Stimulated activated CD4-positive, alpha-beta T cell treated with anti-CD3 and anti-CD28 coated beads, Interleukin-2, amount 100 ng/mL, for 24 hours (primary cell): ENCODE data around the gene TELO2.

Experiments used
- DNase-seq, 2 donors: peaks; one replicate each; pipeline ENCODE4 v3.0.0-alpha.2; 2020

The TELO2 gene

GRCh38 chr16:1500465-1501150 lies 7.4 kb downstream of the TELO2 start:
- DNase-seq, result no peak

- DNase-seq, result no peak
Observed at GRCh38 chr16:1501630-1502029, 8.5 kb downstream of the TELO2 start.

DNA sequence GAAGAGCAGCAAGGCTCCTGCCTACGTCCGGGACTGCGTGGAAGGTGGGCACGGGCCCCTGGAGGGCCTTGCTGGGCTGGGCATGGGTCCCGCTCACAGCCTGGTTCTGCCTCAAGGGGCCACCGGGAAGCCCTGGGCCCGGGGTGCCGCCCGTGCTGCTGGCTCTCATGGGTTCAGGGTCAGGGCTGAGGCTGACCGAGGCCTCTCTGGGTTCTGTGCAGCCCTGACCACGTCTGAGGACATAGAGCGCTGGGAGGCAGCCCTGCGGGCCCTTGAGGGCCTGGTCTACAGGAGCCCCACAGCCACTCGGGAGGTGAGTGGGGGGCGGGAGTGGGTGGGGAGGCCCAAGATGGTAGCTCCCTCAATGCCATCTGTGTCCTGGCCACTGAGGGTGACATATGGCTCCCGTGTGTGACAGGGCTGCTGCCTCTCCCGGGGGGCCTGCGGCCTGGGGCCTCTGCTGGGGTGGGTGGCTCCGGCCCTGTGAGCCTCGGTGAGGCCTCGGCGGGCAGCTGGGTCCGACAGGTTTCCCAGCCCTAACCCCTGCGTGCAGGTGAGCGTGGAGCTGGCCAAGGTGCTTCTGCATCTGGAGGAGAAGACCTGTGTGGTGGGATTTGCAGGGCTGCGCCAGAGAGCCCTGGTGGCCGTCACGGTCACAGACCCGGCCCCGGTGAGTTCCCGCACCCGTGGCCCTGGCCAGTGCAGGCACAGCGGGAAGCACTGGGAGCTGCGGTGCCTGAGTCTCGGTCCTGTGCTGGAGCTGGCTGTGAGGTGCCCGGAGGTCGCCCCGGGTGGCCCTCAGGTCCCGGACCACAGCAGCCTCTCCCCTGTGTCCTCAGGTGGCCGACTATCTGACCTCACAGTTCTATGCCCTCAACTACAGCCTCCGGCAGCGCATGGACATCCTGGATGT lies 9.2 kb downstream of the TELO2 start:
- DNase-seq, result no peak

DNA sequence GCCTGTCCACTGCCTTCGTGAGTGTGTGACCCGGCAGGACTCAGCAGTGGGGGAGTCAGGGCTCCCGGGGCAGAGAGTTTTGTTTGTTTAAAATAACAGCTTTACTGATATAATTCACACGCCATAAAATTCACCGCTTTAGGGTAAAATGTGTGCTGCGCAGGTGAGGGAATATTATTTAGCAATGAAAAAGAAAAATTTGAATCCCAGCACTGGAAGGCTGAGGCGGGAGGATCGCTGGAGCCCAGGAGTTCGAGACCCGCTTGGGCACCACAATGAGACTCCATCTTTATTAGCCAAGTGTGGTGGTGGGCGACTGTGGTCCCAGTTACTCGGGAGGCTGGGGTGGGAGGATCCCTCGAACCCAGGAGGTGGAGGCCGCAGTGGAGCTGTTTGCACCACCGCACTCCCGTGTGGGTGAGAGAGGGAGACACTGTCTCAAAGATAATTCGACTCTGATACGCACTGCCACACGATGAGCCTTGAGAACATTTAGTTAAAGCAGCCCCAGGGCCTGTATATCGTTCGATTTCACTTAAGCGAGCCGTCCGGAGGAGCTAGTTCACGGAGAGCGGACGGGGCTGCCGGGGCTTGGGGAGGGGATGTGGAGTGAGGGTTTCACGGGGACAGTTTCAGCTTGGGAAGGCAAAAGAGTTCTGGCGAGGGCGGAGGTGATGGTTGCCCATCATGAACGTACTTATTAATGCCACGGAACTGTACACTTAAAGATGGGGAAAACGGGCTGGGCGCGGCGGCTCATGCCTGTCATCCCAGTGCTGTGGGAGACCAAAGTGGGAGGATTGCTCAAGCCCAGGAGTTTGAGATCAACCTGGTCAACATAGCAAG lies 10.2 kb downstream of the TELO2 start:
- no peak for DNase-seq

- no peak for DNase-seq
Observed at GRCh38 chr16:1505073-1505844, 12.1 kb downstream of the TELO2 start.

- DNase-seq, result no peak
Observed at GRCh38 chr16:1505912-1506311, 12.8 kb downstream of the TELO2 start.

- no peak for DNase-seq
Observed at GRCh38 chr16:1506494-1507213, 13.5 kb downstream of the TELO2 start.

DNA sequence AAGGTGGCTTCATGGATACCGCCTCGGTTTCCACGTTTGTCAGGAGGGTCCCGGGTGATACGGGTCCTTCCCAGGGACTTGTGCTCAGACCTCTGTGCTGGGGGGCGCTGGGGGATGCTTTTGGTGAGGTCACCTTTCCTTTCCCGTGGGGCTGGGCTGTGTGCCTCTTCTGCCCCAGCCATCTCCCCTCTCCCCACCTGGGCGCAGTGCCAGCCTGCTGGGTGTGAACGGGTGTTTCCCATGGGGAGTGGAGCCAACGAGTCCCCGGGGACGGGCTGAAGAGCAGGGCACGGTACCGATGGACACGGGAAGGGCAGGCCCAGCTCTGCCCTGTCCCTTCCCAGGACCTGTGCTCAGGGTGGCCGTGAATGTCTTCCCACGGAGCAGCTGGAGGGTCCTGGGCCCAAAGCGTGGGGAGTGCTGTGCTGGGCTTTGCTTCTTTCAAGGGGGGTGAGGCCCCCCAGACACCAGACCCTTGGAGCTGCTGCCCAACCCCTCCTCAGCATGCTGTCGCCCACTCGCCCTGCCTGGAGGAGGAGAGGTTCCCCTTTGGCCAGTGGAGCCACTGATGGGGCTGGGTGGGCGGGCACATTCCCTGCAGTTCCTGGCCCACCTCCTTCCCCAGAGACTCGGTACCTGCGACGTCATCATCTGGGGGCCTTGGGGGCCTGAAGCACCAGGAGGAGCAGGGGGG lies 15.5 kb downstream of the TELO2 start:
- no peak for DNase-seq

GRCh38 chr16:1509307-1510221 lies 16.4 kb downstream of the TELO2 start:
- no peak for DNase-seq

DNA sequence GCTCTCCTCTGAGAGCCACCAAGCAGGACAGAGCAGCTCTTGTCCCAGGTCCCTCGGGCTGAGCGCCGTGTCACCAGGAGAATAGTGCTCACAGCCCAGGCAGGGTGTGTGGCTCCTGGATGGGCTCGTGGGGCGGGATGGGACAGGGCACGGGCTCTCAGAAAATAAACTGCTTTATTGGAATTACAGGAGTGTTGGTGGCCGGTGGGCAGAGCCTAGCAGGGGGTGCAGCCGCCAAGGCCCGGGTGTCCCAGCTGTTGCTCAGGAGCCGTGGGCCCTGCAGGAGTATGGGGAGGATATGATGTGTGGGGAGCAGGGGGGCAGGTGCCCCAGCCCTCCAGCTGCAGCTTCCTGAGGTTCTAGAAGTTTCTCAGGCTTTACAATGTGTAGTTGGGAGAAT lies 17.1 kb downstream of the TELO2 start:
- DNase-seq, result no peak

DNA sequence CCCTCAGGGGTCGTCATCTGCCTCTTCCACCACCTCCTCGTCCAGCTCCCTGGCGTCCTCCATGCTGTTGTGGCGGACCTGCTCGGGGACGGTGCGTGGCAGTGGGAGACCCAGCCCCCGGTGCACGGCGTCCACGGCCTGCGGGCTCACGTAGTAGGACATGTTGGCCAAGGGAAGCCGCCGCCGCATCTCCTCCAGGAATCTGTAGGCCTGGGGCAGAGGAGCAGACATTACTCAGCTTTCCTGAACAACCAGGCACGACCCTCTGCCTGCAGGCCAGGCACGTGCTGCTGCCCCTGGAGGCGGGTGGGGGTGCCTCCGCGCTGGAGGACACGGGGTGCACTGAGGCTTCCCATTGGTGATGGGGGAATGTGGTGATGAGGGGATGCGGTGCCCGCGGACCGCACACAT lies 17.8 kb downstream of the TELO2 start:
- DNase-seq, result no peak

DNA sequence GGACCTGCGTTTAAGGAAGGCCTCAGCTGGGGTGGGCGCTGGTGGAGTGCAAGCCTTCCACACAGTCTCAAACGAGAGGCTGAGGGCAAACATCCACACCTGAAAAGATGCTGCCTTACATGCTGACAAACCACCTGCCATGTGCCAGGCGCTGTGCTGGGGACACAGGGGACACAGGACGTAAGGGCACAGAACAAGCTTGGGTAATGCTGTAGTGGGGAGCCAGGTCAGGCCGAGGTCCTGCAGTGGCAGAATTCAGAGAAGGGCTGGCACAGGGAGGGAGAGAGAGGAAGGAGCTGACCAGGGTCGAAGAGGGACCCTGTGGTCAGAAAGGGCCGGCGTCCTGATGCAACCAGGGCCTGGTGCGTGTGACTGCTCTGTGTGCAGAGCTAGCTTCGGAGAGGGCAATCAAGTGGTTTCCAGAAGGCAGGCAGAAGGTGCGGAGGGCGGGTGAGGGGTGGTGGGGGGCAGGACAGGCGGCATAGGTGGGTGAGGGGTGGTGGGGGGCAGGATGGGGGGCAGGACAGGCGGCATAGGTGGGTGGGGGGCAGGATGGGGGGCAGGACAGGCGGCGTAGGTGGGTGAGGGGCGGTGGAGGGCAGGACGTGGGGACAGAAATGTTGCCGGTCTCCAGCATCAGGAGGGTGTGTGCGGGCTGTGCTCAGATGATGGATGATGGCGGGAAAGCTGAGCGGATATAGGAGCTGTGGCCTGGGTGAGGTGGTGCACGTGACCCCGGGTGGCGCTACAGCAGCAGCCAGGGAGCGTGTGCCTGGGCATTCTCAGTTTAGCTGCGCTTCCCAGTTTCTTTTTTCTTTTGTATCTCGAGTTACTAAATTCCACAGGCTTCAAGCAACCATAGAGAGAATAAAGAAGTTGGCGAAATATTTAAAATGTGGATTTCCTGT lies 18.8 kb downstream of the TELO2 start:
- no peak for DNase-seq

DNA sequence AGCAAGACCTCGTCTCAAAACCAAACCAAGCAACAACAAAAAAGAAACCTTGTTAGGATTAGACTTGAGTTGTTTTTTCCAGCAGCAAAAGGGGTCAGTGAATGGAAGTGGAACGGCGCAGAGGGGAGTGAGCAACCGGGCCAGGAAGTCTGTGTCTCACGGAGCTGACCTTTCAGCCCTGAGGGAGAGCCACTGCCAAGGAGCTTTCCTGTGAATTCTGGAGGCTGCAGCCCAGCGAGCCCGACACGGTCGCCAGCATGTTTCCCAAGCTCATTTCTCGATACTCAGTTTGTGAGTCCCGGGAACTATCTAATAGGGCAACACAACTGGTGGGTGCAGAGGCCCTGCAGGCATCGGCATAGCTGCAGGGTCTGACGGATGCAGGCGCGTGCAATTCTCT lies 19.6 kb downstream of the TELO2 start:
- no peak for DNase-seq

- no peak for DNase-seq
Observed at GRCh38 chr16:1514507-1514906, 21.3 kb downstream of the TELO2 start.

GRCh38 chr16:1518626-1519135 lies 25.5 kb downstream of the TELO2 start:
- DNase-seq, result no peak

GRCh38 chr16:1519831-1520230 lies 26.7 kb downstream of the TELO2 start:
- no peak for DNase-seq

- no peak for DNase-seq
Observed at GRCh38 chr16:1520461-1520860, 27.3 kb downstream of the TELO2 start.

- DNase-seq, result no peak
Observed at GRCh38 chr16:1523581-1524245, 30.6 kb downstream of the TELO2 start.
